HG02623 (cell line): ENCODE measurements around the gene POP7.
A peak's percentile ranks its signal among the peaks of the same experiment; 100 is the strongest.
"Not testable (repeated sequence)": the region's sequence is repeated elsewhere in the genome, so short reads cannot be mapped to it uniquely, and the experiment has no call there.

ENCODE experiments used
- ATAC-seq: cut with Tn5 transposase; IDR thresholded peaks from one replicate; pipeline ENCODE4 v1.9.1; 2021; ENCODE audit warnings: moderate library complexity; ENCODE audit not compliant: unreplicated experiment

The POP7 gene

DNA sequence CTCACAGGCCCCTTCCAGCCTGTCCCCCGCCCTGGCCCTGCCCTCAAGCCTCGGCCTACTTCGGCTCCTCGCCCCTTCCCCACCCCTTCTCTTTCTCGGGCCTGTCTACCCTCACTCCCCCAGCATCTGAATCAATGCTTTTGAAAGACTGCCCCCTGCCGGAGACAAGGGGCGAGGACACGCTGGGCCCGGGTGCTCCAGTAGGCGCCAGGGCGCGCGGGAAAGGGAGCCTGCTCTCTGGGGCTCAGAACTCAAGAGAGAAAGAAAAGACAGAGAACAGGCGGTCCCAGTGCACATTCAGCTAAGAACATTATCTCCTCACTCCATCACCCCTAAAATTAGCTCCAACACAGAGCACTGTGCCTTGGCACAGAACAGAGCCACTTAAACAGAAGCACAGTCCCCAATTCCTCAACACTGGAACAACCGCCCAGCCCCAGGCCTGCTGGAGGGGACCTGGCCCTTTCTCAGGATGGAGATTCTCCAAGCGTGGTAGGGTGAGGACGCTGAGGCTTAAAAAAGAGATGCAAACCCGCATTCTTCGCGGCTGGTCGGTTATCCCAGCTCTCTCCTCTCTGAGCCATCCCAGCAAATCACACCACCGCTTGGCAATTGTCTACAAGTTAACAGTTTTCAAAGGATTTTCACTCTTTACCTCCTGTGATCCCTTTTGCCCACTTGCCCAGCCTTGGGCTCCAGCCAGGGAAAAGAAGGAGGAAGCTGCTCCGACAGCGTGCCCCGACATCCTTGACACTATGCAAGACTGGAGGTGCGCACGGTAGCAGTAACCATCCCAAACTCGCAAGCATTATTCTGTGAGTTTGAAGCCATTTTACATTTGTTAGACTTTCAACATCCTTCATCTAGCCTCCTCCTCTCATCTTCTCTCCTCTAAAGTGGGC lies 14.0 kb upstream of the POP7 start:
- ATAC-seq: no peak

DNA sequence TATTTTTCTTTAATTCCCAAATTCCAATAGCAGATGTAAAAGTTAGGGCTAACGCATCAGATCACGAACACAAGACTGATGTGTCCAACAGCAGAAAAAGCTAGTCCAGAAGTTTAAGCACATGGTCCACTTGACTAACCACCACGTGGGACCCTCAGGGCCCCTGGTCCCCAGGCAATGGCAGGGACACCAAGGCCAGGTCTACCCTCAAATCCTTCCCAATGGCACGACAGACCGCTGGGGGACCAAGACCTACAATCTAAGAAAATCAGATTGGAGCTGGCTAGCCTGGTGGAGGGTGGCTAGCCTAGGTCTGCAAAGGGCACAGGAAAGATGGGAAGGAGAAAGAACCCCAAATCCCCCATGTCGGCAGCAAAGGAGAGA lies 13.4 kb upstream of the POP7 start:
- ATAC-seq: no peak

DNA sequence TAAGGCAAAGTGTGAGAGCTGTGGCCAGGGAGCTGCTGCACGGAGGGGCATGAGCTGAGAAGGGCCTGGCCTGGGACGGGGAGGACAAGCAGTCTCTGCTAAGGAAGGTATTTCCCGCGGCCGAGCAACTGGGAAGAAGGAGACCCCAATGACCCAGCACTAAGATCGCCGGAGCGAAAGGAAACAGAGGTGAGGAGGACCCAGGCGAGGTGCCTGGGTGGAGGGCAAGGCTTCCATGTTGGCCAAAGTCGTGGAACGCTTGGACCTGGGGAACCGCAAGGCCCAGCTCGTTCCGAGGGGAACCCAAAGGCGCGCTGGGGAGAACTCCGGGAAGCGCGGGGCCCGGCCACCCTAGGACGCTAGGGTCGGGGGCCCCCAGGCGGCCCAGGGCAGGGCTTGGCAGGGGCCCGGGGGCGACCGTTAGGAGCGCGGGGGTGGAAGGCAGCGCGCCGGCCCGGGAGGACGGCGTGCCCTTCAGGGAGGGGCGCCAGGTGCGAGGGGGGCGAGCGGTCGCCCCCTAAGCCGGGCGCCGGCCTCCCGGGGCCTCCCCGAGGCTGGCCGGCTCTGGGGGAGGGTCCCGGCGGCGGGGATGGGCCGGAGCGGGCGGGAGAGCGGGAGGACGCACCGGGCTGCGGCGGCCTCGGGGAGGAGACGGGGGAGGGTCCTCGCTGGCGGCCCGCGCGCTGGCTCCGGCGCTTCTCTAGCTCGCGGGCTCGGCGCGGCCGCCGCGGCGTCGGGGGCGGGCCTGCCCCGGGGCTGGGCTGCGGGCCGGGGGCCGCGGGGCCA lies 12.4 kb upstream of the POP7 start:
- no peak for ATAC-seq

DNA sequence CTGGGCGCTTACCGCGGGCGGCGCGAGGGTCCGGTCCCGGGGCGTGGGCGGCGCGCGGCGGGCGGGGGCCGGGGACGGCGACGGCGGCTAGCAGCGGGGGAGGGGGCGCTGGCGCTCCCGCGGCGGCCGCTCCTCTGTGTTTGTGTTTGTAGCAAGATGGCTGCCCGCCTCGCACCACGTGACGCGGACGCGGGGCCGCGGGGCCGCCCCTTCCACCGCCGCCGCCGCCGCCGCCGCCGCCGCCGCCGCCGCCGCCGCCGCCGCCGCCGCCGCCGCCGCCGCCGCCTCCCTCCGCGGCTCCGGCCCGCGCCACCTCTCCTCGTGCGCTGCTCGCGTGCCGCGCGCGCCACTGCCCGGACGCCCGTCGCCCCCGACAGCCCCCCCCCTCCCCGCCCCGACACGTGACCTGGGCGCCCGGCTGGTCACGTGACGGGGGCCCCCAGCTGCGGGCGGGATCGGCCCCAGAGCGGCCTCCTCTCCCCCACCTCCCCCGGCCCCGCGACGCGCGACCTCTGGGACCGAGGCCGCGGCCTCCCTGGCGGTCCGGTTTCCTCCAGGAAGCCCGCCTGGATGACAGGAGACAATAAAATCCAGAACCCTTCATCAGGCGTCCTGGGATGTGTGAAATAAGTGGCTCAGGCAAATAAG lies 11.7 kb upstream of the POP7 start, which contains the start of gene GIGYF1:
Gene GIGYF1 (minus strand): TSS at position 153 of the 648 bp plus-strand sequence. CDS start 6,012 bp downstream, outside the sequence.
- ATAC-seq: no peak

DNA sequence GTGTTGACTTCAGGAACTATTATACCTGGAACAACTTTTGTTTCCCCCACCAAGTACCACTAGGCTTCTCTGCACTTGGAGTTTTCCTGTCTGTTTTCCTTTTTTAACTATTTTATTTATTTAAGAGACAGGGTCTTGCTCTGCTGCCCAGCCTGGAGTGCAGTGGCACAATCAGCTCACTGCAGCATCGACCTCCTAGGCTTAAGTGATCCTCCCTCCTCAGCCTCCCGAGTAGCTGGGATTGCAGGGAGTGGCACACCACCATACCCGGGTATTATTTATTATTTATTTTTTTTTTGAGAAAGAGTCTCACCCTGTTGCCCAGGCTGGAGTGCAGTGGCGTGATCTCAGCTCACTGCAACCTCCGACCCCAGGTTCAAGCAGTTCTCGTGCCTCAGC lies 9.8 kb upstream of the POP7 start:
- no peak for ATAC-seq

DNA sequence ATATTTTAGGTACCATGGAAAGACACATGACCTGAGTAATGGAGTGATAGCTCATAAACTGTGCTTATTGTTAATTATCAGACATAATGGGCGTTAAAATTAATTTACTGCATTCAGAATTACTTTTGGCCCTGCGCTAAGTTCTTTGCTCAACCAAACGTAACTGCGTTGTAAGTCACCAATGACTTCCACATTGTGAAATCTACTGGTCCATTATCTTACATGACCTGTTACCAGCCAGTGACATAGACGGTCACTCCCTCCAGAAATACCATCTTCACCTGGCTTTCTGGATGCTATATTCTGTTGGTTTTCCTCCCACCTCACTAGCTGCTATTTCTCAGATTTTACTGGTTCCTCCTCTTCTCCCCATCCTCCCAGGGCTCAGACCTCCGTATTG lies 6.9 kb upstream of the POP7 start:
- no peak for ATAC-seq

DNA sequence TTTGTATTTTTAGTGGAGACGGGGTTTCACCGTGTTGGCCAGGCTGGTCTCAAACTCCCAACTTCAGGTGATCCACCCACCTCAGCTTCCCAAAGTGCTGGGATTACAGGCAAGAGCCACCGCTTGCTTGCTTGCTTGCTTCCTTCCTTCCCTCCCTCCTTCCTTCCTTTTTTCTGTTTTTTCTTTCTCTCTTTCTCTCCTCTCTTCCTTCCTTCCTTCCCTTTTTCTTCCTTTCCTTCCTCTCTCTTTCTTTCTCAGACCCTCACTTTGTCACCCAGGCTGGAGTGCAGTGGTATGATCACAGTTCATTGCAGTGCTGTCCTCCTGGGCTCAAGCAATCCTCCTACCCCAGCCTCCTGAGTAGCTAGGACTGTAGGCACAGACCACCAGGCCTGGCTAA lies 4.8 kb upstream of the POP7 start:
- not testable (repeated sequence) for ATAC-seq

DNA sequence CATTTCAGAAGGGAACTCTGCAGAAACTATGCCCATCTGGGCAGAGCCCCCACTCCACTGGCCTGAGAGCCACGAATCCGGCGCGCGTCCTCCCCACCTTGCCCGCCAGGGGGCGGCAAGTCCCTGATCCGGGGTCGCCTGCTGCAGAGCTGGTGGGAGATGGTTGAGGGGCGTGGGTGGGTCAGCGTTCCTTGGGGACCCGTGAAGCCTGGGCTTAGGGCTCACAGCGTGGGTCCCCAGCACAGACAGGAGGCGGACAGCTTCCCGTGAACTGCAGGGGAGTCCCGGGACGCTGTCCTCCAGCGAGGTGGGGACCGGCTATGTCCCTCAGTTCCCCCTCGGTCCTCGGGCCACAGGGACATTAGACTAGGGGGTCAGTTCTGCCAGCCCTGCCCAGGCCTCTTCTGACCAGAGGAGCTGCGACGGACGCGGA lies 585 bp upstream of the POP7 start:
- peak; percentile 35 for ATAC-seq

DNA sequence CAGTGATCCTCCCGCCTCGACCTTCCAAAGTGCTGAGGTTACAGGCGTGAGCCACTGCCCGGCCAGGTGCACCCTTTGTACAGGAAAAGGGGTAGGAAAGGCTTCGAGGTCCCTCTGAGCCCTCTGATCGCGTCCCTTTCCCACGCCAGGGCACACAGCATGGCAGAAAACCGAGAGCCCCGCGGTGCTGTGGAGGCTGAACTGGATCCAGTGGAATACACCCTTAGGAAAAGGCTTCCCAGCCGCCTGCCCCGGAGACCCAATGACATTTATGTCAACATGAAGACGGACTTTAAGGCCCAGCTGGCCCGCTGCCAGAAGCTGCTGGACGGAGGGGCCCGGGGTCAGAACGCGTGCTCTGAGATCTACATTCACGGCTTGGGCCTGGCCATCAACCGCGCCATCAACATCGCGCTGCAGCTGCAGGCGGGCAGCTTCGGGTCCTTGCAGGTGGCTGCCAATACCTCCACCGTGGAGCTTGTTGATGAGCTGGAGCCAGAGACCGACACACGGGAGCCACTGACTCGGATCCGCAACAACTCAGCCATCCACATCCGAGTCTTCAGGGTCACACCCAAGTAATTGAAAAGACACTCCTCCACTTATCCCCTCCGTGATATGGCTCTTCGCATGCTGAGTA lies 871 bp downstream of the POP7 start:
- no peak for ATAC-seq

DNA sequence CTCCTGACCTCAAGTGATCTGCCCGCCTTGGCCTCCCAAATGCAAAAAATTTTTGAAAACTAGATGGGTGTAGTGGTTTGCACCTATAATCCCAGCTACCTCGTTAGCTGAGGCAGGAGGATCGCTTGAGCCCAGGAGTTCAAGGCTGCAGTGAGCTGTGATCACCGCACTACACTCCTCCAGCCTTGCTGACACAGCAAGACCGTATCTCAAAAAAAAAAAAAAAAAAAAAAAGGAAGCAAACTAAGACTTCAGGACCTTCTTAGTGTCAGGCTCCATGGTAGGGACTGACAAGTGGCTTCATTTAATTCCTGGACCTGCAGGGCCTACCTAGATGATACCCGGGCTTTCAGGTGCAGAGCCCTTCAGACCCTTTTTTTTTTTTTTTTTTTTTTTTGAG lies 2.5 kb downstream of the POP7 start:
- ATAC-seq: no peak

DNA sequence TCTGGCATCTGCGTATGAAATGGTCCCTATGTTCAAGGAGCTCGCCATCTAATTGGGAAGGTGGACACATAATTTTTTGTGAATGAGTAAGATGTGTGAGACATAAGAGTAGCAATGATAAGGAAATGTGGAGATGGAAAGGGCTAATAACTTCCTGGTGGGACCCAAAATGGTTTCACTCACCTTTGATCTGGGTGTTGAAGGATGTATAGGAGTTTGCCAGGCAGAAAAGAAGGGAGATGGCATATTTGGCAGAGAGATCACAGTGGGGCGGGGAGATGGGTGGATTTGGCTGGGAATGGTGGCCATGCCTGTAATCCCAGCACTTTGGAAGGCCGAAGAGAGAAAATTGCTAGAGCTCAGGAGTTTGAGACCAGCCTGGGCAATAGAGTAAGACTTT lies 4.5 kb downstream of the POP7 start:
- ATAC-seq: no peak

DNA sequence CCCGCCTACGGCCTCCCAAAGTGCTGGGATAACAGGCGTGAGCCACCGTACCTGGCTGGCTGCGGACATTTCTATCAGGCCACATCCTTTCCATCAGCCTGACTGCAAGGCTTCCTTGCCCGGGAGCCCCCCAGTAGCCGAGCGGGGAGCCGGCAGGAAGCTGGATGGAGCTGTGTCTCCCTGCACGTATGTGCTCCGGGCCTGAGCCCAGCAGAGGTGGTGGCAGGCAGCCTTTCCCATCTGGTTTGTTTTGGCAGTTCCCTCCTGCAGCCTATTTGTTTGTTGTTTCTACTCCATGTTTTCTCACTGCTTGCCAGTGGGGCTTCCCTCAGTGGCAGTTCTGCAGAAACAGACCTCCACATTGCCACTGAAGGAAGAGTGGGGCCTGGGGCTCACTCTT lies 5.4 kb downstream of the POP7 start:
- ATAC-seq: no peak

DNA sequence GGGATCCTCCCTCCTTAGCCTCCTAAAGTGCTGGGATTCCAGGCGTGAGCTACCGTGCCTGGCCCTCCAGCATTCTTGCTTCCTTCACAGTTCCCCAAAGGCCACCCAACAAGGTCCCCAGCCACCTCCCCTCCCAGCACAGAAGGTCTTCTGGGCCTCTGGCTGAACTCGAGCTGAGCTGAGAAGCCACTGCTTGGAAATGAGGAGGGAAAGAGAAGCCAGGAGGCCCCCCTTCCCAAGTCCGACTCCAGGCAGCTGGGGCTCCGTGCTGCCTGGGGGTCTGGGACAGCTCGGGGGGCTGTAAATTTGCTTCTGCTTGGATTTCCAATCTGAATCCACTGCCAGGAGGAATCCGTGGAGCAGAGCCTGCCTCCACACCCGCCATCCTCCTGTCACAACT lies 8.8 kb downstream of the POP7 start:
- ATAC-seq: no peak

DNA sequence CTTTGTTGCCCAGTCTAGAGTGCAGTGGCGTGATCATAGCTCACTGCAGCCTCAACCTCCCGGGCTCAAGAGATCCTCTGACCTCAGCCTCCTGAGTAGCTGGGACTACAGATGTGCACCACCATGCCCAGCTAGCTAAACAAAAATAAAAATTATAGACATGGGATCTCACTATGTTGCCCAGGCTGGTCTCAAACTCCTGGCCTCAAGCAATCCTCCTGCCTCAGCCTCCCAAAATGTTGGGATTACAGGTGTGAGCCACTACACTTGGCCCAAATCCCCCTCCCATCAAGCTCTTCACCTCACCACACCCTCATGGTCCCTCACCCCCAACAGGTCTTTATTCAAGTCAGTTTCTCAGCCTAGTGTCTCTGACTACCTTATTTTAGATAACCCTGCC lies 11.2 kb downstream of the POP7 start:
- not testable (repeated sequence) for ATAC-seq

DNA sequence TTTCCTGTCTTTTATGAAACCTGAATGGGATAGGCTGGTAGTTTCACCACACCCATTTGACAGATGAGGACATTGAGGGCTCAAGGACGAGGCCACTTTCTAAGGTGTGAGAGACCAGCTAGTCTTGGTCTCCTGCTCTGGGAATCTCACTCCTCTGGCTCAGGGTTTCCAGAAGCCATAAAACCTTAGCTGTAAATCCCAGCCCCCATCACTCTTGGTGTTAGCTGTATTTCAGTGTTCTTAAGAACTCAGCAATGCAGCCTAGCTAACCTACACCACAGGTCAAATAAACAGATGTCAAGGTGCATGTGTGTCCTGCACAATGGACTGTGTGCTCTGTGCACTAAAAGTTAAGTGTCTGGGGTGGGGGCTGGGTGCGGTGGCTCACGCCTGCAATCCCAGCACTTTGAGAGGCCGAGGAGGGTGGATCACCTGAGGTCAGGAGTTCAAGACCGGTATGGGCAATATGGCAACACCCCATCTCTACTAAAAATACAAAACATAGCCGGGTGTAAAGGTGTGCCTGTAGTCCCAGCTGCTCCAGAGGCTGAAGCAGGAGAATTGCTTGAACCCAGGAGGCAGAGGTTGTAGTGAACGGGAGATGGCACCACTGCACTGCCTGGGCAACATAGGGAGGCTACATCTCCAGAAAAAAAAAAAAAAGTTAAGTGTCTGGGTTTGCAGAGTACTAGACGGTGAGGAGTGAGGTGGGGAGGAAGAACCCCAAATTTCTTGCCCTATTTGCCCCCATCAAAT lies 13.8 kb downstream of the POP7 start:
- no peak for ATAC-seq

DNA sequence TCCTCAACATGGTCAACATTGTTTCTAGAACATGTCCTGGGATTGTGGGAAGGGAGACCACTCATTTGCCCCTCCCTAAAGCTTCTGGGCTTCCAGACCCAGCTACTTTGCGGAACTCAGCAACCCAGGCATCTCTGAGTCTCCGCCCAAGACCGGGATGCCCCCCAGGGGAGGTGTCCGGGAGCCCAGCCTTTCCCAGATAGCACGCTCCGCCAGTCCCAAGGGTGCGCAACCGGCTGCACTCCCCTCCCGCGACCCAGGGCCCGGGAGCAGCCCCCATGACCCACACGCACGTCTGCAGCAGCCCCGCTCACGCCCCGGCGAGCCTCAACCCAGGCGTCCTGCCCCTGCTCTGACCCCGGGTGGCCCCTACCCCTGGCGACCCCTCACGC lies 14.4 kb downstream of the POP7 start, which contains the start of gene EPO:
Gene EPO (plus strand): TSS at position 190 of the 392 bp plus-strand sequence. CDS start 513 bp downstream, outside the sequence.
- ATAC-seq: no peak

DNA sequence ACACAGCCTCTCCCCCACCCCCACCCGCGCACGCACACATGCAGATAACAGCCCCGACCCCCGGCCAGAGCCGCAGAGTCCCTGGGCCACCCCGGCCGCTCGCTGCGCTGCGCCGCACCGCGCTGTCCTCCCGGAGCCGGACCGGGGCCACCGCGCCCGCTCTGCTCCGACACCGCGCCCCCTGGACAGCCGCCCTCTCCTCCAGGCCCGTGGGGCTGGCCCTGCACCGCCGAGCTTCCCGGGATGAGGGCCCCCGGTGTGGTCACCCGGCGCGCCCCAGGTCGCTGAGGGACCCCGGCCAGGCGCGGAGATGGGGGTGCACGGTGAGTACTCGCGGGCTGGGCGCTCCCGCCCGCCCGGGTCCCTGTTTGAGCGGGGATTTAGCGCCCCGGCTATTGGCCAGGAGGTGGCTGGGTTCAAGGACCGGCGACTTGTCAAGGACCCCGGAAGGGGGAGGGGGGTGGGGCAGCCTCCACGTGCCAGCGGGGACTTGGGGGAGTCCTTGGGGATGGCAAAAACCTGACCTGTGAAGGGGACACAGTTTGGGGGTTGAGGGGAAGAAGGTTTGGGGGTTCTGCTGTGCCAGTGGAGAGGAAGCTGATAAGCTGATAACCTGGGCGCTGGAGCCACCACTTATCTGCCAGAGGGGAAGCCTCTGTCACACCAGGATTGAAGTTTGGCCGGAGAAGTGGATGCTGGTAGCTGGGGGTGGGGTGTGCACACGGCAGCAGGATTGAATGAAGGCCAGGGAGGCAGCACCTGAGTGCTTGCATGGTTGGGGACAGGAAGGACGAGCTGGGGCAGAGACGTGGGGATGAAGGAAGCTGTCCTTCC lies 15.0 kb downstream of the POP7 start:
- ATAC-seq: no peak

DNA sequence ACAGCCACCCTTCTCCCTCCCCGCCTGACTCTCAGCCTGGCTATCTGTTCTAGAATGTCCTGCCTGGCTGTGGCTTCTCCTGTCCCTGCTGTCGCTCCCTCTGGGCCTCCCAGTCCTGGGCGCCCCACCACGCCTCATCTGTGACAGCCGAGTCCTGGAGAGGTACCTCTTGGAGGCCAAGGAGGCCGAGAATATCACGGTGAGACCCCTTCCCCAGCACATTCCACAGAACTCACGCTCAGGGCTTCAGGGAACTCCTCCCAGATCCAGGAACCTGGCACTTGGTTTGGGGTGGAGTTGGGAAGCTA lies 15.5 kb downstream of the POP7 start:
- no peak for ATAC-seq

DNA sequence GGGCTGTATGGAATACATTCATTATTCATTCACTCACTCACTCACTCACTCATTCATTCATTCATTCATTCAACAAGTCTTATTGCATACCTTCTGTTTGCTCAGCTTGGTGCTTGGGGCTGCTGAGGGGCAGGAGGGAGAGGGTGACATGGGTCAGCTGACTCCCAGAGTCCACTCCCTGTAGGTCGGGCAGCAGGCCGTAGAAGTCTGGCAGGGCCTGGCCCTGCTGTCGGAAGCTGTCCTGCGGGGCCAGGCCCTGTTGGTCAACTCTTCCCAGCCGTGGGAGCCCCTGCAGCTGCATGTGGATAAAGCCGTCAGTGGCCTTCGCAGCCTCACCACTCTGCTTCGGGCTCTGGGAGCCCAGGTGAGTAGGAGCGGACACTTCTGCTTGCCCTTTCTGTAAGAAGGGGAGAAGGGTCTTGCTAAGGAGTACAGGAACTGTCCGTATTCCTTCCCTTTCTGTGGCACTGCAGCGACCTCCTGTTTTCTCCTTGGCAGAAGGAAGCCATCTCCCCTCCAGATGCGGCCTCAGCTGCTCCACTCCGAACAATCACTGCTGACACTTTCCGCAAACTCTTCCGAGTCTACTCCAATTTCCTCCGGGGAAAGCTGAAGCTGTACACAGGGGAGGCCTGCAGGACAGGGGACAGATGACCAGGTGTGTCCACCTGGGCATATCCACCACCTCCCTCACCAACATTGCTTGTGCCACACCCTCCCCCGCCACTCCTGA lies 16.7 kb downstream of the POP7 start:
- no peak for ATAC-seq
